Measurements from ENCODE around the gene P4HA1. TPM values are rescaled to one million over a fixed set of nuclear protein-coding genes. Genes with fewer than 3 reads are reported as not detected.

P4HA1 gene
- total RNA-seq, 2 experiments from 2014 or later: 11.6 to 36.2 TPM

DNA sequence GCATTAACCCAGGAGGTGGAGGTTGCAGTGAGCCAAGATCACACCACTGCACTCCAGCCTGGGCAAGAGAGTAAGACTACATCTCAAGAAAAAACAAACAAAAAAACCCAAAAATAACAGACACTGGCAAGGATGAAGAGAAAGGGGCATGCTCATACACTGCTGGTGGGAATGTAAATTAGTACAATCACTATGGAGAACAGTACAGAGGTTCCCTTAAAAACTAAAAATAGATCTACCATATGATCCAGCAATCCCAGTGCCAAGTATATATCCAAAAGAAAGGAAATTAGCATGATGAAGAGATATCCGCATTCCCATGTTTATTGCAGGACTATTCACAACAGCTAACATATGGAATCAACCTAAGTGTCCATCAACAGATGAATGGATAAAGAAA, 75.6 kb downstream of the P4HA1 start:
- Histone ChIP-seq H3K9me3 (ENCODE audit: low read length) (no peaks in the 10 kb centered on the region), H3K27ac (ENCODE audit: low read depth, low read length, poor library complexity, severe bottlenecking) (no peak overlapping the region), H3K4me1 (ENCODE audit: insufficient read depth, low read length, poor library complexity, severe bottlenecking) (no peaks in the 10 kb centered on the region), H3K4me3 (ENCODE audit: low read depth, low read length, poor library complexity, severe bottlenecking) (no peak overlapping the region), H3K79me2 (ENCODE audit: insufficient read depth, low read depth, low read length) (no peaks in the 10 kb centered on the region; the same call in 1 of the 2 replicates), H3K4me2 (ENCODE audit: low read length) (no peak overlapping the region), H4K20me1 (ENCODE audit: insufficient read depth, low read length) (no peaks in the 10 kb centered on the region), H2AFZ (ENCODE audit: low read length) (no peak overlapping the region), H3K36me3 (ENCODE audit: insufficient read depth, low read length) (peaks cover 50% of the 10 kb centered on the region), H3K9me2 (ENCODE audit: insufficient read depth, low read length) (no peaks in the 10 kb centered on the region)
- POLR2A ChIA-PET: no interaction called here
- no peak for DNase-seq (ENCODE audit: low spot score)
- CTCF ChIA-PET (ENCODE audit: unreplicated experiment): no interaction called here
- TF ChIP-seq EZH2phosphoT487 (IDR thresholded peaks at IDR 0.05; ENCODE audit: borderline replicate concordance, low read depth, low read length): no peak
- TF ChIP-seq, protein P1, sequence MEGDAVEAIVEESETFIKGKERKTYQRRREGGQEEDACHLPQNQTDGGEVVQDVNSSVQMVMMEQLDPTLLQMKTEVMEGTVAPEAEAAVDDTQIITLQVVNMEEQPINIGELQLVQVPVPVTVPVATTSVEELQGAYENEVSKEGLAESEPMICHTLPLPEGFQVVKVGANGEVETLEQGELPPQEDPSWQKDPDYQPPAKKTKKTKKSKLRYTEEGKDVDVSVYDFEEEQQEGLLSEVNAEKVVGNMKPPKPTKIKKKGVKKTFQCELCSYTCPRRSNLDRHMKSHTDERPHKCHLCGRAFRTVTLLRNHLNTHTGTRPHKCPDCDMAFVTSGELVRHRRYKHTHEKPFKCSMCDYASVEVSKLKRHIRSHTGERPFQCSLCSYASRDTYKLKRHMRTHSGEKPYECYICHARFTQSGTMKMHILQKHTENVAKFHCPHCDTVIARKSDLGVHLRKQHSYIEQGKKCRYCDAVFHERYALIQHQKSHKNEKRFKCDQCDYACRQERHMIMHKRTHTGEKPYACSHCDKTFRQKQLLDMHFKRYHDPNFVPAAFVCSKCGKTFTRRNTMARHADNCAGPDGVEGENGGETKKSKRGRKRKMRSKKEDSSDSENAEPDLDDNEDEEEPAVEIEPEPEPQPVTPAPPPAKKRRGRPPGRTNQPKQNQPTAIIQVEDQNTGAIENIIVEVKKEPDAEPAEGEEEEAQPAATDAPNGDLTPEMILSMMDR (conservative IDR thresholded peaks at IDR 0.05; ENCODE audit: low read length): no peak
- intact Hi-C loops (cut with micrococcal nuclease; ENCODE audit: unreplicated experiment): no loop called here
- BruUV-seq (replicated peaks): no TSS peak

DNA sequence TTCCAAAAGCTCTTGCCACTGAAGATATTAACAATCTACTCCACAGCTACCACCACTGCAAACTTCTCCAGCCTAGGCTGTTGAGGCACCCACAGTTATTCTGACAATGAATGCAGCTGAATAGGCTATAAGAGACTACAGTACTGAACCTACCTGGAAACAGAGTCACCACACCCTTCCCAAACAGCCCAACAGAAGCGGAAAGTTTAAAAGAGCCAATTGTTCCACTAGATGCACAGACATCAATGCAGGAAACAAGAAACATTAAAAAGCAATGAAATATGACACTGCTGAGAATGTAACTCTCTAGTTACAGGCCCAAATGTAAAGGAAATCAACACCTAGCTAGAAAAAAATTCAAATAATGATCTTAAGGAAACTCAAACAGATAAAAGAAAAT, 77.6 kb downstream of the P4HA1 start:
- DNase-seq (ENCODE audit: low spot score): no peak

DNA sequence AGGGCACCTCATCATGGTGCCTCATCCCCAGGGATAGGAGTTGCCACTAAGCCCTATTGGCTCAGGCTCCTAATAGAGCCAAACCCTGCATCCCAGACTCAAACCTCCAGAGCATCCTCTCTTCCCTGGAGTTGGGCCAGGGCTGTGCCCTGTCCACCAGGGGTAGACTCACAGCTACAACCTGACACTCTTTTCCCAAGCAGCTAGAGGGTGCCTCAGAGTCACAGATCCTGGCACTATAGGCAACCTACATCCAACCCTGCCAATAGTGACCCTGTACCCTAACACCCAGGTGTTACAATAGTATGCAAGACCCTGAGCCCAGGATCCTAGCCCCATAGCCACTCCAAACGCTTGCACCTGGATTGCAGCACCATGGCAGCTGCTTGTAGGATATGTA, 78.0 kb downstream of the P4HA1 start:
- BruUV-seq (replicated peaks): no TSS peak
- Histone ChIP-seq H3K4me2 (ENCODE audit: low read length) (no peak overlapping the region), H3K4me3 (ENCODE audit: low read depth, low read length, poor library complexity, severe bottlenecking) (no peak overlapping the region), H2AFZ (ENCODE audit: low read length) (no peak overlapping the region), H3K4me1 (ENCODE audit: insufficient read depth, low read length, poor library complexity, severe bottlenecking) (no peaks in the 10 kb centered on the region), H3K9me3 (ENCODE audit: low read length) (no peaks in the 10 kb centered on the region), H3K36me3 (ENCODE audit: insufficient read depth, low read length) (peaks cover 64% of the 10 kb centered on the region), H4K20me1 (ENCODE audit: insufficient read depth, low read length) (no peaks in the 10 kb centered on the region), H3K27ac (ENCODE audit: low read depth, low read length, poor library complexity, severe bottlenecking) (no peak overlapping the region), H3K79me2 (ENCODE audit: insufficient read depth, low read depth, low read length) (no peaks in the 10 kb centered on the region; the same call in 1 of the 2 replicates), H3K9me2 (ENCODE audit: insufficient read depth, low read length) (no peaks in the 10 kb centered on the region)
- ChIA-PET POLR2A (interaction anchor here (0.6 kb wide), 1 partner anchor 513 kb away, joined by 4 read pairs; no protein-coding TSS in a partner anchor), CTCF (ENCODE audit: unreplicated experiment) (no interaction called here)
- TF ChIP-seq EZH2phosphoT487 (IDR thresholded peaks at IDR 0.05; ENCODE audit: borderline replicate concordance, low read depth, low read length): no peak
- TF ChIP-seq, protein P1 (conservative IDR thresholded peaks at IDR 0.05; ENCODE audit: low read length): no peak
- no peak for DNase-seq (ENCODE audit: low spot score)
- intact Hi-C loops (cut with micrococcal nuclease; ENCODE audit: unreplicated experiment): no loop called here

More for the DNA sequence above, 77.6 kb downstream of the P4HA1 start:
- H3K36me3 ChIP-seq (ENCODE audit: insufficient read depth, low read length): peaks cover 65% of the 10 kb centered on the region
- CTCF ChIA-PET (ENCODE audit: unreplicated experiment): no interaction called here
- POLR2A ChIA-PET: interaction anchor here (0.6 kb wide), 2 partner anchors 46 to 513 kb away, joined by 3 to 4 read pairs; no protein-coding TSS in a partner anchor
- no peaks in the 10 kb centered on the region; the same call in 1 of the 2 replicates for H3K79me2 ChIP-seq (ENCODE audit: insufficient read depth, low read depth, low read length)
- H3K4me2 ChIP-seq (ENCODE audit: low read length): no peak overlapping the region
- H3K4me3 ChIP-seq (ENCODE audit: low read depth, low read length, poor library complexity, severe bottlenecking): no peak overlapping the region
- no peaks in the 10 kb centered on the region for H3K4me1 ChIP-seq (ENCODE audit: insufficient read depth, low read length, poor library complexity, severe bottlenecking)
- H3K27ac ChIP-seq (ENCODE audit: low read depth, low read length, poor library complexity, severe bottlenecking): no peak overlapping the region
- no TSS peak for BruUV-seq (replicated peaks)
- no peak overlapping the region for H2AFZ ChIP-seq (ENCODE audit: low read length)
- intact Hi-C loops (cut with micrococcal nuclease; ENCODE audit: unreplicated experiment): no loop called here
- H3K9me3 ChIP-seq (ENCODE audit: low read length): no peaks in the 10 kb centered on the region
- H4K20me1 ChIP-seq (ENCODE audit: insufficient read depth, low read length): no peaks in the 10 kb centered on the region
- no peaks in the 10 kb centered on the region for H3K9me2 ChIP-seq (ENCODE audit: insufficient read depth, low read length)
- TF ChIP-seq, protein P1 (conservative IDR thresholded peaks at IDR 0.05; ENCODE audit: low read length): no peak
- TF ChIP-seq EZH2phosphoT487 (IDR thresholded peaks at IDR 0.05; ENCODE audit: borderline replicate concordance, low read depth, low read length): no peak

All from OCI-LY7 (cell line).